Endodermal cell (in vitro differentiated cells): ENCODE results near the gene INTS11. TPM values are rescaled to one million over a fixed set of nuclear protein-coding genes. Genes with fewer than 3 reads are reported as not detected.

Experiments
- DNase-seq: peaks from one replicate; pipeline ENCODE4 v3.0.0-alpha.2; 2017
- H3K27ac ChIP-seq: 2 replicates; pipeline ENCODE4 v1.5.1; 2013; ENCODE audit warnings: mild to moderate bottlenecking, low read depth, low read length, moderate library complexity
- H3K27me3 ChIP-seq: 2 replicates; pipeline ENCODE4 v1.6.1; 2013; ENCODE audit warnings: mild to moderate bottlenecking, low read length, moderate library complexity; ENCODE audit not compliant: insufficient read depth, control insufficient read depth, poor library complexity, severe bottlenecking
- H3K36me3 ChIP-seq: 2 replicates; pipeline ENCODE4 v1.7.0; 2013; ENCODE audit warnings: mild to moderate bottlenecking, low read length, moderate library complexity; ENCODE audit not compliant: control insufficient read depth, insufficient read depth
- H3K4me1 ChIP-seq: one replicate; pipeline ENCODE4 v1.7.0; 2013; ENCODE audit warnings: low read length; ENCODE audit not compliant: control insufficient read depth, insufficient read depth
- H3K4me3 ChIP-seq: 2 replicates; pipeline ENCODE4 v1.5.1; 2013; ENCODE audit warnings: mild to moderate bottlenecking, low read length, moderate library complexity
- H3K9ac ChIP-seq: 2 replicates; pipeline ENCODE4 v1.6.1; 2013; ENCODE audit warnings: mild to moderate bottlenecking, low read length, moderate library complexity; ENCODE audit not compliant: poor library complexity, severe bottlenecking; ENCODE audit errors: extremely low read depth
- H3K9me3 ChIP-seq: 2 replicates; pipeline ENCODE4 v1.6.1; 2013; ENCODE audit warnings: mild to moderate bottlenecking, low read length, moderate library complexity; ENCODE audit not compliant: control insufficient read depth
- H3K27ac Mint-ChIP-seq: 2 replicates; pipeline ENCODE4 v1.8.0; 2020; ENCODE audit warnings: mixed read lengths
- H3K27me3 Mint-ChIP-seq: 2 replicates; pipeline ENCODE4 v1.8.0; 2021; ENCODE audit warnings: mild to moderate bottlenecking, mixed read lengths; ENCODE audit not compliant: insufficient read depth
- H3K36me3 Mint-ChIP-seq: 2 replicates; pipeline ENCODE4 v1.8.0; 2020; ENCODE audit warnings: low read depth, mixed read lengths
- H3K4me1 Mint-ChIP-seq: 2 replicates; pipeline ENCODE4 v1.8.0; 2020; ENCODE audit warnings: mixed read lengths
- H3K4me3 Mint-ChIP-seq: 2 replicates; pipeline ENCODE4 v1.8.0; 2020; ENCODE audit warnings: mild to moderate bottlenecking, moderate library complexity, mixed read lengths
- H3K9me3 Mint-ChIP-seq: 2 replicates; pipeline ENCODE4 v1.8.0; 2020; ENCODE audit warnings: mild to moderate bottlenecking, mixed read lengths
- CTCF ChIP-seq: fragments of 200-600 bp; sonication (generic); conservative IDR thresholded peaks from 2 replicates; pipeline ENCODE4 v1.5.0; 2021; ENCODE audit warnings: antibody characterized with exemption, mild to moderate bottlenecking
- WGBS, 2 experiments: methylation state at CpG; one replicate each; pipeline versions ENCODE4 v1.1.5 to v1.1.7; 2013; ENCODE audit warnings: missing lambda C conversion rate in 2 of 2, mixed read lengths in 1 of 2; ENCODE audit not compliant: insufficient coverage in 1 of 2, insufficient read length in 1 of 2; 5-methylcytosine and 5-hydroxymethylcytosine counted together
- total RNA-seq, 2 donors: library from RNA; stranded (reverse); fragmentation: NEBNext Ultra II Directional in 1 of 2; extraction: Animal tissue kit (Norgen Biotek cat#: 25700) in 1 of 2; gene quantifications; 2 replicates in 1 of 2; 3 replicates in 1 of 2; pipeline ENCODE4 v1.2.1, GENCODE V29; 2021

Gene INTS11
- total RNA-seq, 2 donors from 2014 or later = 146 to 153 TPM

GRCh38 chr1:1332774-1333480 lies 8.5 kb upstream of the INTS11 start:
- Histone ChIP-seq H3K9me3 (no peaks in the 10 kb centered on the region), H3K27me3 (no peaks in the 10 kb centered on the region), H3K9ac (no peak overlapping the region), H3K36me3 (peaks cover 5% of the 10 kb centered on the region), H3K4me1 (no peaks in the 10 kb centered on the region), H3K4me3 (no peak overlapping the region), H3K27ac (no peak overlapping the region)
- no peak for TF ChIP-seq CTCF
- Mint-ChIP-seq H3K4me1 (no peaks in the 10 kb centered on the region), H3K27me3 (no peaks in the 10 kb centered on the region), H3K36me3 (peaks cover 2% of the 10 kb centered on the region), H3K4me3 (no peak overlapping the region), H3K27ac (no peak overlapping the region), H3K9me3 (no peaks in the 10 kb centered on the region)
- WGBS, 2 experiments = 94% methylated on average over 42 to 48 of the region's 48 CpGs
- DNase-seq = no peak

- Mint-ChIP-seq H3K27ac (no peak overlapping the region), H3K9me3 (no peaks in the 10 kb centered on the region), H3K27me3 (no peaks in the 10 kb centered on the region), H3K4me1 (no peaks in the 10 kb centered on the region), H3K36me3 (peaks cover 2% of the 10 kb centered on the region), H3K4me3 (no peak overlapping the region)
- no peak for DNase-seq
- Histone ChIP-seq H3K4me1 (no peaks in the 10 kb centered on the region), H3K9ac (no peak overlapping the region), H3K4me3 (no peak overlapping the region), H3K27me3 (no peaks in the 10 kb centered on the region), H3K9me3 (no peaks in the 10 kb centered on the region), H3K36me3 (peaks cover under 1% of the 10 kb centered on the region), H3K27ac (no peak overlapping the region)
- TF ChIP-seq CTCF = no peak
- whole genome bisulfite sequencing, 2 experiments = 89 to 91% methylated on average over 52 to 57 of the region's 57 CpGs
Measured at GRCh38 chr1:1332031-1332755, 7.7 kb upstream of the INTS11 start.

- H3K9ac ChIP-seq = no peak within 1 kb of the TSS
- Mint-ChIP-seq H3K4me1 (no peaks in the 10 kb centered on the region), H3K27me3 (no peaks in the 10 kb centered on the region), H3K4me3 (no peak within 1 kb of the TSS), H3K27ac (no peak within 1 kb of the TSS), H3K36me3 (peaks cover 2% of the 10 kb centered on the region), H3K9me3 (no peaks in the 10 kb centered on the region)
- H3K27ac ChIP-seq = peak within 1 kb of the TSS; percentile 24
- no peak within 1 kb of the TSS for H3K4me3 ChIP-seq
- H3K27me3 ChIP-seq = no peaks in the 10 kb centered on the region
- no peaks in the 10 kb centered on the region for H3K9me3 ChIP-seq
- WGBS, 2 experiments = 88 to 92% methylated on average over 26 to 41 of the region's 41 CpGs
- no peak for DNase-seq
- TF ChIP-seq CTCF = no peak
- no peaks in the 10 kb centered on the region for H3K4me1 ChIP-seq
- no peaks in the 10 kb centered on the region for H3K36me3 ChIP-seq
Measured at GRCh38 chr1:1331068-1331965, 6.9 kb upstream of the INTS11 start, which contains the start of gene TAS1R3. TSS of gene TAS1R3 (plus strand) at chr1:1331280. CDS start at chr1:1331346, 66 bp downstream.
